Measurements from ENCODE around the gene THBS2.

Gene THBS2

GRCh38 chr6:169220068-169220964, 33.3 kb downstream of the THBS2 start:
- TF ChIP-seq, protein P1, sequence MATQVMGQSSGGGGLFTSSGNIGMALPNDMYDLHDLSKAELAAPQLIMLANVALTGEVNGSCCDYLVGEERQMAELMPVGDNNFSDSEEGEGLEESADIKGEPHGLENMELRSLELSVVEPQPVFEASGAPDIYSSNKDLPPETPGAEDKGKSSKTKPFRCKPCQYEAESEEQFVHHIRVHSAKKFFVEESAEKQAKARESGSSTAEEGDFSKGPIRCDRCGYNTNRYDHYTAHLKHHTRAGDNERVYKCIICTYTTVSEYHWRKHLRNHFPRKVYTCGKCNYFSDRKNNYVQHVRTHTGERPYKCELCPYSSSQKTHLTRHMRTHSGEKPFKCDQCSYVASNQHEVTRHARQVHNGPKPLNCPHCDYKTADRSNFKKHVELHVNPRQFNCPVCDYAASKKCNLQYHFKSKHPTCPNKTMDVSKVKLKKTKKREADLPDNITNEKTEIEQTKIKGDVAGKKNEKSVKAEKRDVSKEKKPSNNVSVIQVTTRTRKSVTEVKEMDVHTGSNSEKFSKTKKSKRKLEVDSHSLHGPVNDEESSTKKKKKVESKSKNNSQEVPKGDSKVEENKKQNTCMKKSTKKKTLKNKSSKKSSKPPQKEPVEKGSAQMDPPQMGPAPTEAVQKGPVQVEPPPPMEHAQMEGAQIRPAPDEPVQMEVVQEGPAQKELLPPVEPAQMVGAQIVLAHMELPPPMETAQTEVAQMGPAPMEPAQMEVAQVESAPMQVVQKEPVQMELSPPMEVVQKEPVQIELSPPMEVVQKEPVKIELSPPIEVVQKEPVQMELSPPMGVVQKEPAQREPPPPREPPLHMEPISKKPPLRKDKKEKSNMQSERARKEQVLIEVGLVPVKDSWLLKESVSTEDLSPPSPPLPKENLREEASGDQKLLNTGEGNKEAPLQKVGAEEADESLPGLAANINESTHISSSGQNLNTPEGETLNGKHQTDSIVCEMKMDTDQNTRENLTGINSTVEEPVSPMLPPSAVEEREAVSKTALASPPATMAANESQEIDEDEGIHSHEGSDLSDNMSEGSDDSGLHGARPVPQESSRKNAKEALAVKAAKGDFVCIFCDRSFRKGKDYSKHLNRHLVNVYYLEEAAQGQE (IDR thresholded peaks at IDR 0.05; ENCODE audit: insufficient replicate concordance, low read depth): no peak
- TF ChIP-seq GABPA (IDR thresholded peaks at IDR 0.05; ENCODE audit: low read depth) (no peak), SPI1 (IDR thresholded peaks at IDR 0.05; ENCODE audit: borderline replicate concordance, low read depth) (no peak)

GRCh38 chr6:169217972-169218371, 35.7 kb downstream of the THBS2 start:
- no peak overlapping the region for H3K4me3 ChIP-seq (replicated peaks; ENCODE audit: insufficient read depth, low read length)
- no peak for DNase-seq (ENCODE audit: low read depth in 1 of 2, low spot score in 1 of 2)
- H3K27me3 ChIP-seq (ENCODE audit: insufficient read depth, poor library complexity, severe bottlenecking): no peaks in the 10 kb centered on the region
- H3K27ac ChIP-seq (replicated peaks): no peak overlapping the region
- TF ChIP-seq, protein P1 (IDR thresholded peaks at IDR 0.05; ENCODE audit: insufficient replicate concordance, low read depth): no peak
- TF ChIP-seq, protein P2, sequence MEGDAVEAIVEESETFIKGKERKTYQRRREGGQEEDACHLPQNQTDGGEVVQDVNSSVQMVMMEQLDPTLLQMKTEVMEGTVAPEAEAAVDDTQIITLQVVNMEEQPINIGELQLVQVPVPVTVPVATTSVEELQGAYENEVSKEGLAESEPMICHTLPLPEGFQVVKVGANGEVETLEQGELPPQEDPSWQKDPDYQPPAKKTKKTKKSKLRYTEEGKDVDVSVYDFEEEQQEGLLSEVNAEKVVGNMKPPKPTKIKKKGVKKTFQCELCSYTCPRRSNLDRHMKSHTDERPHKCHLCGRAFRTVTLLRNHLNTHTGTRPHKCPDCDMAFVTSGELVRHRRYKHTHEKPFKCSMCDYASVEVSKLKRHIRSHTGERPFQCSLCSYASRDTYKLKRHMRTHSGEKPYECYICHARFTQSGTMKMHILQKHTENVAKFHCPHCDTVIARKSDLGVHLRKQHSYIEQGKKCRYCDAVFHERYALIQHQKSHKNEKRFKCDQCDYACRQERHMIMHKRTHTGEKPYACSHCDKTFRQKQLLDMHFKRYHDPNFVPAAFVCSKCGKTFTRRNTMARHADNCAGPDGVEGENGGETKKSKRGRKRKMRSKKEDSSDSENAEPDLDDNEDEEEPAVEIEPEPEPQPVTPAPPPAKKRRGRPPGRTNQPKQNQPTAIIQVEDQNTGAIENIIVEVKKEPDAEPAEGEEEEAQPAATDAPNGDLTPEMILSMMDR (IDR thresholded peaks at IDR 0.05; ENCODE audit: insufficient read depth, low read length): no peak
- no peak for TF ChIP-seq POLR2AphosphoS5 (IDR thresholded peaks at IDR 0.05; ENCODE audit: low read depth)
- no peak for TF ChIP-seq GABPA (IDR thresholded peaks at IDR 0.05; ENCODE audit: low read depth)
- TF ChIP-seq SPI1 (IDR thresholded peaks at IDR 0.05; ENCODE audit: borderline replicate concordance, low read depth): no peak

More at GRCh38 chr6:169220068-169220964, 33.3 kb downstream of the THBS2 start:
- no peak for DNase-seq (ENCODE audit: low read depth in 1 of 2, low spot score in 1 of 2)
- Histone ChIP-seq H3K4me3 (replicated peaks; ENCODE audit: insufficient read depth, low read length) (no peak overlapping the region), H3K27me3 (ENCODE audit: insufficient read depth, poor library complexity, severe bottlenecking) (no peaks in the 10 kb centered on the region), H3K27ac (replicated peaks) (no peak overlapping the region)

DNA sequence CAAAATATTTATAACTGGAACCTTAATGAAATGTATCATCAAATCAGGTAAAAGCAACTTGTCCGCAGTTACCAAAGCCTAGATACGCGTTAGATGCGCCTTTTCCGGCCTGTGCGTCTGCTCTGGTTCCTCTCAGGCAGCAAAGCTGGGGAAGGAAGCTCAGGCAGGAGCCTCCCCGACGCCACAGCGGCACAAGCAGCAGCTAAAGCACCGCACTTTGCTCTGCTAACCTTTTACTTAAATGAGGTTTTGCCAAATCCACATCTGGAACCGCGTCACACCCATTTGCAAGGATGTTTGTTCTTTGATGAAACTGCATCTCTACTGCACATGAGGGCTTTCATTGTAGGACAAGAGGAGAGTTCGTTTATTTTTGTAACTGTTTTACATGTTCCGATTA, 36.8 kb downstream of the THBS2 start:
- DNase-seq (ENCODE audit: low read depth in 1 of 2, low spot score in 1 of 2): no peak
- Histone ChIP-seq H3K27ac (replicated peaks) (no peak overlapping the region), H3K4me3 (replicated peaks; ENCODE audit: insufficient read depth, low read length) (no peak overlapping the region), H3K27me3 (ENCODE audit: insufficient read depth, poor library complexity, severe bottlenecking) (no peaks in the 10 kb centered on the region)
- TF ChIP-seq, protein P1 (IDR thresholded peaks at IDR 0.05; ENCODE audit: insufficient replicate concordance, low read depth): no peak
- TF ChIP-seq, protein P2 (IDR thresholded peaks at IDR 0.05; ENCODE audit: insufficient read depth, low read length): no peak

Measured in HL-60 (cell line).